Neural progenitor cell (in vitro differentiated cells): ENCODE results near the gene IQCM. TPM values are rescaled to one million over a fixed set of nuclear protein-coding genes. Genes with fewer than 3 reads are reported as not detected.

ENCODE experiments used
- DNase-seq: peaks from one replicate; pipeline ENCODE4 v3.0.0-alpha.2; 2016; ENCODE audit warnings: low spot score
- H2AFZ ChIP-seq: fragments of 200-600 bp; sonication (generic); replicated peaks from 2 replicates; pipeline ENCODE4 v1.6.1; 2016; ENCODE audit warnings: antibody characterized with exemption
- H3F3A ChIP-seq: fragments of 200-600 bp; sonication (generic); 2 replicates; pipeline ENCODE4 v1.6.1; 2016; ENCODE audit warnings: antibody characterized with exemption, low read depth
- H3K27ac ChIP-seq: fragments of 200-600 bp; sonication (generic); 2 replicates; pipeline ENCODE4 v1.5.1; 2016; ENCODE audit warnings: mild to moderate bottlenecking
- H3K27me3 ChIP-seq: fragments of 200-600 bp; sonication (generic); 2 replicates; pipeline ENCODE4 v1.6.1; 2016; ENCODE audit warnings: mild to moderate bottlenecking, moderate library complexity
- H3K36me3 ChIP-seq: fragments of 200-600 bp; sonication (generic); 2 replicates; pipeline ENCODE4 v1.5.1; 2016
- H3K4me1 ChIP-seq: fragments of 200-600 bp; sonication (generic); 2 replicates; pipeline ENCODE4 v1.6.1; 2016; ENCODE audit warnings: mixed run types
- H3K4me2 ChIP-seq: fragments of 200-600 bp; sonication (generic); 2 replicates; pipeline ENCODE4 v1.6.1; 2016
- H3K4me3 ChIP-seq: fragments of 200-600 bp; sonication (generic); 2 replicates; pipeline ENCODE4 v1.5.1; 2016
- H3K79me2 ChIP-seq: fragments of 200-600 bp; sonication (generic); 2 replicates; pipeline ENCODE4 v1.6.1; 2016; ENCODE audit warnings: low read depth
- H3K9ac ChIP-seq: fragments of 200-600 bp; sonication (generic); 2 replicates; pipeline ENCODE4 v1.6.1; 2016
- H3K9me3 ChIP-seq: fragments of 200-600 bp; sonication (generic); 2 replicates; pipeline ENCODE4 v1.5.1; 2016; ENCODE audit warnings: low read depth
- H4K20me1 ChIP-seq: fragments of 200-600 bp; sonication (generic); 2 replicates; pipeline ENCODE4 v1.6.1; 2016; ENCODE audit warnings: low read depth
- H3K27ac Mint-ChIP-seq: 3 replicates; pipeline ENCODE4 v1.8.0; 2021; ENCODE audit warnings: mixed read lengths
- H3K27me3 Mint-ChIP-seq: 2 replicates; pipeline ENCODE4 v1.8.0; 2022; ENCODE audit warnings: low read depth, mild to moderate bottlenecking, inconsistent platforms, moderate library complexity, mixed read lengths; ENCODE audit not compliant: insufficient read depth
- H3K36me3 Mint-ChIP-seq: 3 replicates; pipeline ENCODE4 v1.8.0; 2021; ENCODE audit warnings: mixed read lengths
- H3K4me1 Mint-ChIP-seq: 3 replicates; pipeline ENCODE4 v1.8.0; 2021; ENCODE audit warnings: mixed read lengths
- H3K4me3 Mint-ChIP-seq: 3 replicates; pipeline ENCODE4 v1.8.0; 2021; ENCODE audit warnings: mild to moderate bottlenecking, moderate library complexity, mixed read lengths
- H3K9me3 Mint-ChIP-seq: 3 replicates; pipeline ENCODE4 v1.8.0; 2020; ENCODE audit warnings: mixed read lengths
- EZH2 ChIP-seq: fragments of 200-600 bp; sonication (generic); IDR thresholded peaks from 2 replicates; pipeline ENCODE4 v1.6.1; 2017; ENCODE audit warnings: antibody characterized with exemption, mild to moderate bottlenecking, moderate library complexity
- EZH2phosphoT487 ChIP-seq: fragments of 200-600 bp; sonication (generic); IDR thresholded peaks from 2 replicates; pipeline ENCODE4 v1.6.1; 2017; ENCODE audit warnings: antibody characterized with exemption
- total RNA-seq: library from RNA; depleted of rRNA; stranded (reverse); fragments of >200 nt; gene quantifications from 2 replicates; pipeline ENCODE4 v1.2.3, GENCODE V29; 2015; ENCODE audit warnings: low replicate concordance
- TF ChIP-seq, protein P1 (sequence below): fragments of 200-600 bp; sonication (generic); IDR thresholded peaks from 2 replicates; pipeline ENCODE4 v1.5.1; 2017; ENCODE audit warnings: antibody characterized with exemption, mild to moderate bottlenecking

IQCM gene
- total RNA-seq, 1 donor from 2014 or later: 0.26 TPM

DNA sequence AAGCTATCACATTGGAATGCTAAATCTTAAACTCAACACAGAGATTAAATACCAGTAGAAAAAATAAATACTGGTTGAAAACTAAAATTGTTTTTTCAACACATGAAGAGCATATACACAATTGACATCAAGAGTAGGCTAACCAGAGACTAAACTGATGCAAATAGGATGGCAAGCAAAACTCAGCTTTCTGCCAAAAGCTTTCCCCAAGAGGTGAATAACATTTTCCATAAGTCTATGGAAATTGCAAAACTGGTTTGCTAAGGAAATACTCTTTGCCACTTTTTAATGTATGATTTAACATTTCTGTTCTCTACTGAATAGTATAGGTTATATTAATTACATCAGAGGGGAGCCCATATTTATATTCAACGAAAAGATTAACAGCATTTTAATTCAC, 23.8 kb downstream of the IQCM start:
- no peak overlapping the region for H3K4me3 ChIP-seq
- H3K4me1 Mint-ChIP-seq: no peaks in the 10 kb centered on the region
- TF ChIP-seq EZH2 (no peak), EZH2phosphoT487 (no peak)
- TF ChIP-seq, protein P1, sequence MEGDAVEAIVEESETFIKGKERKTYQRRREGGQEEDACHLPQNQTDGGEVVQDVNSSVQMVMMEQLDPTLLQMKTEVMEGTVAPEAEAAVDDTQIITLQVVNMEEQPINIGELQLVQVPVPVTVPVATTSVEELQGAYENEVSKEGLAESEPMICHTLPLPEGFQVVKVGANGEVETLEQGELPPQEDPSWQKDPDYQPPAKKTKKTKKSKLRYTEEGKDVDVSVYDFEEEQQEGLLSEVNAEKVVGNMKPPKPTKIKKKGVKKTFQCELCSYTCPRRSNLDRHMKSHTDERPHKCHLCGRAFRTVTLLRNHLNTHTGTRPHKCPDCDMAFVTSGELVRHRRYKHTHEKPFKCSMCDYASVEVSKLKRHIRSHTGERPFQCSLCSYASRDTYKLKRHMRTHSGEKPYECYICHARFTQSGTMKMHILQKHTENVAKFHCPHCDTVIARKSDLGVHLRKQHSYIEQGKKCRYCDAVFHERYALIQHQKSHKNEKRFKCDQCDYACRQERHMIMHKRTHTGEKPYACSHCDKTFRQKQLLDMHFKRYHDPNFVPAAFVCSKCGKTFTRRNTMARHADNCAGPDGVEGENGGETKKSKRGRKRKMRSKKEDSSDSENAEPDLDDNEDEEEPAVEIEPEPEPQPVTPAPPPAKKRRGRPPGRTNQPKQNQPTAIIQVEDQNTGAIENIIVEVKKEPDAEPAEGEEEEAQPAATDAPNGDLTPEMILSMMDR: no peak
- no peaks in the 10 kb centered on the region for H3K36me3 Mint-ChIP-seq
- H3K27me3 ChIP-seq: no peaks in the 10 kb centered on the region
- no peaks in the 10 kb centered on the region for H3K27me3 Mint-ChIP-seq
- H4K20me1 ChIP-seq: no peaks in the 10 kb centered on the region
- no peak overlapping the region for H3K4me2 ChIP-seq
- H3K79me2 ChIP-seq: no peaks in the 10 kb centered on the region
- H3K9ac ChIP-seq: no peak overlapping the region
- no peak overlapping the region for H2AFZ ChIP-seq
- no peak overlapping the region for H3K27ac Mint-ChIP-seq
- H3K36me3 ChIP-seq: no peaks in the 10 kb centered on the region
- H3K4me3 Mint-ChIP-seq: no peak overlapping the region
- H3K4me1 ChIP-seq: no peaks in the 10 kb centered on the region
- DNase-seq: no peak
- H3K9me3 ChIP-seq: no peaks in the 10 kb centered on the region
- no peaks in the 10 kb centered on the region for H3F3A ChIP-seq
- H3K9me3 Mint-ChIP-seq: no peaks in the 10 kb centered on the region
- H3K27ac ChIP-seq: no peak overlapping the region

DNA sequence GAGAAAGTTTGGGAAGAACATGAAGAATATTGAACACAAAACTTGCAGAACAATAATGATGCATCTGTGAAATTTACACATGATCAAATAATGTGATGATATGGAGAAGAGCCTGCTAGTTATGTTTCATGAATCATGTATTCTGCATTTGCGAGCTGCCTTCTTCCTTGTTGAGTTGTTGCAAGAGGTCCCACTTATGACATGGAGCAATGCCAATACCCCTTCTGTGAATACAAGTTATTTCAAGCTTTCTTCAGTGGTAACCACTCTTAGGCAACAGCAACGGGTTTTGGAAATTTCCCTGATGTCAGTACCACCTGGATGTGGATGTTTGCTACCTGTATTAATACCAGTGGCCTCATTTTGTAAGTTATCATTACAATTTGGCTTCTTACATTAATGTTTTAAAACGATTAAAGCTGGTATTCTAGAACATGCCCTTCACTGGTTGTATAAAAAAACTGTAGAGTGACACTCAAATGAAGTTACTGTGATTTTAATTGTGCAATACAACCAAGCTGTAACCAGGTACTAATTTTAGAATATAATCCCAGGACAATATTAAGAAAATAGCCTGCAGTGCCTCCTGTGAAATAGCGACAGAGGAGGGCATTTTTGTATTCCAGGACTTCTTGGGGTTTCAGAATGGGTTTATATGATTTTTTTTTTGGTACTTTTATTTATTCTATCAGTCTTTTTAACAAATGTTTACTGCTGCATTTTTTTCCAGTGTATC, 25.3 kb downstream of the IQCM start:
- Histone ChIP-seq H2AFZ (no peak overlapping the region), H3K36me3 (no peaks in the 10 kb centered on the region), H3K27ac (no peak overlapping the region), H3K4me2 (no peak overlapping the region), H3K4me3 (no peak overlapping the region), H3K27me3 (no peaks in the 10 kb centered on the region), H3F3A (no peaks in the 10 kb centered on the region), H3K4me1 (no peaks in the 10 kb centered on the region), H3K9me3 (no peaks in the 10 kb centered on the region), H3K79me2 (no peaks in the 10 kb centered on the region), H4K20me1 (no peaks in the 10 kb centered on the region), H3K9ac (no peak overlapping the region)
- no peaks in the 10 kb centered on the region for H3K36me3 Mint-ChIP-seq
- H3K4me1 Mint-ChIP-seq: no peaks in the 10 kb centered on the region
- TF ChIP-seq EZH2phosphoT487 (no peak), EZH2 (no peak)
- TF ChIP-seq, protein P1: no peak
- H3K4me3 Mint-ChIP-seq: no peak overlapping the region
- H3K9me3 Mint-ChIP-seq: no peaks in the 10 kb centered on the region
- no peaks in the 10 kb centered on the region for H3K27me3 Mint-ChIP-seq
- no peak for DNase-seq
- H3K27ac Mint-ChIP-seq: no peak overlapping the region

DNA sequence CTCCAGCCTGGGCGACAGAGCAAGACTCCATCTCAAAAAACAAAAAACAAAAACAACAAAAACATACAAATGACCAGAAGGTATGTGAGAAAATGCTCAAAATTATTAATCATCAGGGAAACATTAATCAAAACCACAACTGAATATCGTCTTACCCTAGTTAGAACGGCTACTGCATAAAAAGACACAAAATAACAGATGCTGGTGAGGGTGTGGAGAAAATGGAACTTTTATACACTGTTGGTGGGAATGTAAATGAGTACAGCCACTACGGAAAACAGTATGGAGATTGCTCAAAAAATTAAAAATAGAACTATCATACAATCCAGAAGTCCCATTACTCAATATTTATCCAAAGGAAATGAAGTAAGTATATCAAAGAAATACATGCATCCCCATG, 27.3 kb downstream of the IQCM start:
- Histone ChIP-seq H3K27ac (no peak overlapping the region), H3K79me2 (no peaks in the 10 kb centered on the region), H2AFZ (no peak overlapping the region), H3K9ac (no peak overlapping the region), H3K4me2 (no peak overlapping the region), H3K4me1 (no peaks in the 10 kb centered on the region), H3K9me3 (no peaks in the 10 kb centered on the region), H3F3A (no peaks in the 10 kb centered on the region), H3K4me3 (no peak overlapping the region), H3K36me3 (no peaks in the 10 kb centered on the region), H4K20me1 (no peaks in the 10 kb centered on the region), H3K27me3 (no peaks in the 10 kb centered on the region)
- TF ChIP-seq EZH2 (no peak), EZH2phosphoT487 (no peak)
- TF ChIP-seq, protein P1: no peak
- H3K4me3 Mint-ChIP-seq: no peak overlapping the region
- H3K27ac Mint-ChIP-seq: no peak overlapping the region
- no peaks in the 10 kb centered on the region for H3K36me3 Mint-ChIP-seq
- DNase-seq: no peak
- no peaks in the 10 kb centered on the region for H3K9me3 Mint-ChIP-seq
- H3K4me1 Mint-ChIP-seq: no peaks in the 10 kb centered on the region
- no peaks in the 10 kb centered on the region for H3K27me3 Mint-ChIP-seq
